Osteocyte (in vitro differentiated cells): ENCODE data around the gene HMCN2. TPM values are rescaled to one million over a fixed set of nuclear protein-coding genes. Genes with fewer than 3 reads are reported as not detected.

Experiments used
- DNase-seq: peaks from one replicate; pipeline ENCODE4 v3.0.0; 2021; ENCODE audit warnings: mixed read lengths; ENCODE audit not compliant: unreplicated experiment; ENCODE audit errors: extremely low spot score
- H3K27ac Mint-ChIP-seq: one replicate; pipeline ENCODE4 v1.8.0; 2021; ENCODE audit warnings: mild to moderate bottlenecking, mixed read lengths; ENCODE audit not compliant: unreplicated experiment
- H3K27me3 Mint-ChIP-seq: one replicate; pipeline ENCODE4 v1.8.0; 2021; ENCODE audit warnings: mixed read lengths; ENCODE audit not compliant: unreplicated experiment
- H3K36me3 Mint-ChIP-seq: one replicate; pipeline ENCODE4 v1.8.0; 2021; ENCODE audit warnings: mixed read lengths; ENCODE audit not compliant: unreplicated experiment
- H3K4me1 Mint-ChIP-seq: one replicate; pipeline ENCODE4 v1.8.0; 2021; ENCODE audit warnings: mixed read lengths; ENCODE audit not compliant: unreplicated experiment
- H3K4me3 Mint-ChIP-seq: one replicate; pipeline ENCODE4 v1.8.0; 2021; ENCODE audit warnings: mild to moderate bottlenecking, moderate library complexity, mixed read lengths; ENCODE audit not compliant: unreplicated experiment
- H3K9me3 Mint-ChIP-seq: one replicate; pipeline ENCODE4 v1.8.0; 2021; ENCODE audit warnings: mixed read lengths; ENCODE audit not compliant: unreplicated experiment
- CTCF ChIP-seq: fragments of 200-600 bp; sonication (generic); IDR thresholded peaks from 2 replicates; pipeline ENCODE4 v1.5.0; 2021; ENCODE audit warnings: antibody characterized with exemption, mild to moderate bottlenecking, moderate library complexity
- total RNA-seq: library from RNA; stranded (reverse); gene quantifications from 2 replicates; pipeline ENCODE4 v1.2.1, GENCODE V29; 2021

HMCN2 gene
- total RNA-seq, 1 donor from 2014 or later, result 0.05 TPM

GRCh38 chr9:130264414-130265350, 878 bp upstream of the HMCN2 start:
- peaks cover 5% of the 10 kb centered on the region for H3K4me1 Mint-ChIP-seq
- DNase-seq, result no peak
- H3K27ac Mint-ChIP-seq, result no peak overlapping the region
- no peak for TF ChIP-seq CTCF
- no peak overlapping the region for H3K4me3 Mint-ChIP-seq
- H3K9me3 Mint-ChIP-seq, result no peaks in the 10 kb centered on the region
- no peaks in the 10 kb centered on the region for H3K36me3 Mint-ChIP-seq
- H3K27me3 Mint-ChIP-seq, result peaks cover 83% of the 10 kb centered on the region

- Mint-ChIP-seq H3K36me3 (no peaks in the 10 kb centered on the region), H3K4me1 (peaks cover 5% of the 10 kb centered on the region), H3K9me3 (no peaks in the 10 kb centered on the region), H3K4me3 (peak overlapping the region; percentile 56), H3K27ac (no peak overlapping the region), H3K27me3 (peaks cover 85% of the 10 kb centered on the region)
- DNase-seq, result no peak
- TF ChIP-seq CTCF, result no peak
Observed at GRCh38 chr9:130266236-130267098, 907 bp downstream of the HMCN2 start.

- no peaks in the 10 kb centered on the region for H3K36me3 Mint-ChIP-seq
- no peak for DNase-seq
- peaks cover 5% of the 10 kb centered on the region for H3K4me1 Mint-ChIP-seq
- no peak overlapping the region for H3K4me3 Mint-ChIP-seq
- no peak overlapping the region for H3K27ac Mint-ChIP-seq
- peaks cover 82% of the 10 kb centered on the region for H3K27me3 Mint-ChIP-seq
- TF ChIP-seq CTCF, result no peak
- H3K9me3 Mint-ChIP-seq, result no peaks in the 10 kb centered on the region
Observed at GRCh38 chr9:130267930-130268329, 2.4 kb downstream of the HMCN2 start.

GRCh38 chr9:130268521-130269211, 3.1 kb downstream of the HMCN2 start:
- no peak overlapping the region for H3K27ac Mint-ChIP-seq
- H3K27me3 Mint-ChIP-seq, result peaks cover 80% of the 10 kb centered on the region
- no peaks in the 10 kb centered on the region for H3K36me3 Mint-ChIP-seq
- H3K9me3 Mint-ChIP-seq, result no peaks in the 10 kb centered on the region
- no peak for TF ChIP-seq CTCF
- no peak for DNase-seq
- H3K4me1 Mint-ChIP-seq, result peaks cover 5% of the 10 kb centered on the region
- no peak overlapping the region for H3K4me3 Mint-ChIP-seq
